ENCODE results near the gene CELSR1. TPM values are rescaled to one million over a fixed set of nuclear protein-coding genes. Genes with fewer than 3 reads are reported as not detected.

CELSR1 gene
- polyA plus RNA-seq, 1 experiment, result 0.14 TPM

- Histone ChIP-seq H3K27me3 (ENCODE audit: control insufficient read depth, insufficient read depth, low read length) (peaks cover 8% of the 10 kb centered on the region), H3K9me3 (ENCODE audit: control insufficient read depth, insufficient read depth, low read length) (peaks cover 19% of the 10 kb centered on the region), H3K27ac (ENCODE audit: low read depth, low read length) (no peak overlapping the region), H3K4me3 (ENCODE audit: low read depth, low read length) (no peak overlapping the region)
- CTCF ChIA-PET, result no interaction called here
- no peak for TF ChIP-seq CTCF (IDR thresholded peaks at IDR 0.05; ENCODE audit: low read depth, low read length)
- no peak for DNase-seq (ENCODE audit: low read depth, low spot score)
- POLR2A ChIA-PET, result no interaction called here
These were observed 34.3 kb upstream of the CELSR1 start for GRCh38 chr22:46571642-46572250.

GRCh38 chr22:46569848-46570695 is 32.7 kb upstream of the CELSR1 start:
- Histone ChIP-seq H3K27me3 (ENCODE audit: control insufficient read depth, insufficient read depth, low read length) (peaks cover 6% of the 10 kb centered on the region), H3K9me3 (ENCODE audit: control insufficient read depth, insufficient read depth, low read length) (peaks cover 19% of the 10 kb centered on the region), H3K27ac (ENCODE audit: low read depth, low read length) (no peak overlapping the region), H3K4me3 (ENCODE audit: low read depth, low read length) (no peak overlapping the region)
- TF ChIP-seq CTCF (IDR thresholded peaks at IDR 0.05; ENCODE audit: low read depth, low read length), result no peak
- no peak for DNase-seq (ENCODE audit: low read depth, low spot score)
- ChIA-PET POLR2A (no interaction called here), CTCF (no interaction called here)

GRCh38 chr22:46569055-46569847 is 31.8 kb upstream of the CELSR1 start:
- H3K27ac ChIP-seq (ENCODE audit: low read depth, low read length), result no peak overlapping the region
- H3K9me3 ChIP-seq (ENCODE audit: control insufficient read depth, insufficient read depth, low read length), result peaks cover 19% of the 10 kb centered on the region
- no peak overlapping the region for H3K4me3 ChIP-seq (ENCODE audit: low read depth, low read length)
- peaks cover 5% of the 10 kb centered on the region for H3K27me3 ChIP-seq (ENCODE audit: control insufficient read depth, insufficient read depth, low read length)
- no peak for TF ChIP-seq CTCF (IDR thresholded peaks at IDR 0.05; ENCODE audit: low read depth, low read length)
- ChIA-PET CTCF (no interaction called here), POLR2A (no interaction called here)
- DNase-seq (ENCODE audit: low read depth, low spot score), result no peak

GRCh38 chr22:46568102-46568809 is 30.8 kb upstream of the CELSR1 start:
- Histone ChIP-seq H3K27ac (ENCODE audit: low read depth, low read length) (no peak overlapping the region), H3K4me3 (ENCODE audit: low read depth, low read length) (no peak overlapping the region), H3K9me3 (ENCODE audit: control insufficient read depth, insufficient read depth, low read length) (peaks cover 19% of the 10 kb centered on the region), H3K27me3 (ENCODE audit: control insufficient read depth, insufficient read depth, low read length) (peaks cover 5% of the 10 kb centered on the region)
- no peak for TF ChIP-seq CTCF (IDR thresholded peaks at IDR 0.05; ENCODE audit: low read depth, low read length)
- ChIA-PET CTCF (no interaction called here), POLR2A (no interaction called here)
- DNase-seq (ENCODE audit: low read depth, low spot score), result no peak

Data from AG04450 (cell line).